RWPE2 (cell line): ENCODE measurements around the gene CNTNAP2.

ENCODE experiments used
- ATAC-seq: fragments of 200-7000 bp; cut with Tn5 transposase; 3 replicates; pipeline ENCODE4 v1.9.1; 2021; ENCODE audit warnings: low read depth
- DNase-seq: peaks from one replicate; pipeline ENCODE4 v3.0.0-alpha.2; 2020; ENCODE audit warnings: low spot score
- H3K27ac ChIP-seq: fragments of 450-650 bp; 2 replicates; pipeline ENCODE4 v1.5.1; 2017; ENCODE audit warnings: mild to moderate bottlenecking; ENCODE audit not compliant: poor library complexity, severe bottlenecking
- H3K27me3 ChIP-seq: fragments of 250-450 bp; sonication (Bioruptor Pico); 2 replicates; pipeline ENCODE4 v1.5.1; 2021; ENCODE audit warnings: mild to moderate bottlenecking, moderate library complexity; ENCODE audit not compliant: insufficient read depth, poor library complexity, severe bottlenecking
- H3K36me3 ChIP-seq: fragments of 250-450 bp; sonication (Bioruptor Pico); 2 replicates; pipeline ENCODE4 v1.5.1; 2020; ENCODE audit warnings: low read depth, mild to moderate bottlenecking, moderate library complexity
- H3K4me1 ChIP-seq: fragments of 250-450 bp; sonication (Bioruptor Pico); 2 replicates; pipeline ENCODE4 v1.5.1; 2021; ENCODE audit warnings: mild to moderate bottlenecking, moderate library complexity; ENCODE audit not compliant: insufficient read depth, poor library complexity, severe bottlenecking
- H3K4me3 ChIP-seq: fragments of 250-450 bp; sonication (Bioruptor Pico); 2 replicates; pipeline ENCODE4 v1.5.1; 2021; ENCODE audit warnings: mild to moderate bottlenecking, moderate library complexity; ENCODE audit not compliant: severe bottlenecking
- H3K9me3 ChIP-seq: fragments of 250-450 bp; sonication (Bioruptor Pico); 2 replicates; pipeline ENCODE4 v1.5.1; 2021; ENCODE audit warnings: mild to moderate bottlenecking, moderate library complexity; ENCODE audit not compliant: severe bottlenecking
- TF ChIP-seq, protein P1 (sequence below): fragments of 450-650 bp; IDR thresholded peaks from one replicate; pipeline ENCODE4 v1.5.1; 2017; ENCODE audit warnings: mild to moderate bottlenecking, moderate library complexity; ENCODE audit not compliant: poor library complexity, severe bottlenecking

The CNTNAP2 gene

DNA sequence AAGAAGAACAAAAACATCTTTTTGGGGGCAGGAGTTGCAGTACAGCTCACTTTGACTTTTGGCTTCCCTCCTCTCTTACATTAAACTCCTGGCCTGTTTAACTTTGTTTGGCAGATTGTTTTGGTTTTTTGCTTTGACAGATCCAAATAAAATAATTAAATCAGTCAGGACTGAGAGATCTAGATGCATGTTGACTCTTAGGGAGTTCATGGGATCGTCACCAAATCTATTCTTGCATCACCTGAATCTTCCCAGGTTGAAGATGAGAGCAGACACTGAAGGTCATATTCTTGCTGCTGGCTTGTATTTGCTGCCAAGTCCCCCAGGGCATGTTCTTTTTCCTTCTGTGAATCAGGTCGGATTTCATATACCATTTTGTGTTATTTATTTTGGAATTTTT is 759.4 kb downstream of the CNTNAP2 start:
- no peak overlapping the region for H3K4me3 ChIP-seq
- ATAC-seq (no peak), DNase-seq (no peak)
- no peak overlapping the region for H3K27ac ChIP-seq
- no peaks in the 10 kb centered on the region for H3K4me1 ChIP-seq
- no peaks in the 10 kb centered on the region for H3K36me3 ChIP-seq
- H3K27me3 ChIP-seq: no peaks in the 10 kb centered on the region
- H3K9me3 ChIP-seq: no peaks in the 10 kb centered on the region
- TF ChIP-seq, protein P1, sequence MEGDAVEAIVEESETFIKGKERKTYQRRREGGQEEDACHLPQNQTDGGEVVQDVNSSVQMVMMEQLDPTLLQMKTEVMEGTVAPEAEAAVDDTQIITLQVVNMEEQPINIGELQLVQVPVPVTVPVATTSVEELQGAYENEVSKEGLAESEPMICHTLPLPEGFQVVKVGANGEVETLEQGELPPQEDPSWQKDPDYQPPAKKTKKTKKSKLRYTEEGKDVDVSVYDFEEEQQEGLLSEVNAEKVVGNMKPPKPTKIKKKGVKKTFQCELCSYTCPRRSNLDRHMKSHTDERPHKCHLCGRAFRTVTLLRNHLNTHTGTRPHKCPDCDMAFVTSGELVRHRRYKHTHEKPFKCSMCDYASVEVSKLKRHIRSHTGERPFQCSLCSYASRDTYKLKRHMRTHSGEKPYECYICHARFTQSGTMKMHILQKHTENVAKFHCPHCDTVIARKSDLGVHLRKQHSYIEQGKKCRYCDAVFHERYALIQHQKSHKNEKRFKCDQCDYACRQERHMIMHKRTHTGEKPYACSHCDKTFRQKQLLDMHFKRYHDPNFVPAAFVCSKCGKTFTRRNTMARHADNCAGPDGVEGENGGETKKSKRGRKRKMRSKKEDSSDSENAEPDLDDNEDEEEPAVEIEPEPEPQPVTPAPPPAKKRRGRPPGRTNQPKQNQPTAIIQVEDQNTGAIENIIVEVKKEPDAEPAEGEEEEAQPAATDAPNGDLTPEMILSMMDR: no peak

DNA sequence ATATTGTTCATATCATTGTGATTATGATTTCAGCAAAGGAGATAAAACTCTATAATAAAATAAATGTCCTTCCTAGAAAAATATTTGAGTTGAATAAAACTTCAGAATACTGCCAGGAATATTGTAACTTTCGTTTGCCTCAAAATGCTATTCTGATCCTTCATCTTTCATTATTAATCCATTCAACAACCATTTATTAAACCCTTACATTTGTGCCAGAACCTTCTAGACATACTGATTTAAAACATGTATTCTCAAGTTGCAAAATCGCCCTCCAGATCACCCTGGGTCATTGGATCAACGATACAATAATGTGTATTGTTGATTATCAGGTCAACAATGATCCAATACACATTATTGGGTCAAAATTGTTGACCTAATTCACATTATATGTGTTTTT is 759.8 kb downstream of the CNTNAP2 start:
- DNase-seq: no peak
- Histone ChIP-seq H3K36me3 (no peaks in the 10 kb centered on the region), H3K27ac (no peak overlapping the region), H3K4me1 (no peaks in the 10 kb centered on the region), H3K9me3 (no peaks in the 10 kb centered on the region), H3K27me3 (no peaks in the 10 kb centered on the region), H3K4me3 (no peak overlapping the region)
- ATAC-seq: no peak
- TF ChIP-seq, protein P1: no peak

DNA sequence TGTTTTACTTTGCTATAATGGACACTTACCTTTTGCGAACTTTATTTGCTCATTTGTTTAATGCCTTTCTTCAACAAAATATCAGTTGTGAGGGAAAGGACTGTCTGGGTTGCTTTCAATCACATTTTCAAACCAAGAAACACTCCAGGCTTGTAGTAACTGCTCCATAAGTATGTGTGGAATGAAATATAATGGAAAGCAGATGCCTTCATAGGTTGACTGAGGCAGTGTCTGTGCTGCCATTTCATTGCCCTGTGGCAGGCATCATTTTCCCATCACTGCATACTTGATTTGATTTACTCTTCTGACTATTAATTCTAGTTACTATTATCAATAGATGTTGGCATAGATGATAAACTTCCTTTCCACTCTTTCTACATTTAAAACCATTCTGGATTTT is 762.3 kb downstream of the CNTNAP2 start:
- DNase-seq (no peak), ATAC-seq (no peak)
- TF ChIP-seq, protein P1: no peak
- H3K36me3 ChIP-seq: no peaks in the 10 kb centered on the region
- no peaks in the 10 kb centered on the region for H3K27me3 ChIP-seq
- no peak overlapping the region for H3K4me3 ChIP-seq
- no peak overlapping the region for H3K27ac ChIP-seq
- H3K4me1 ChIP-seq: no peaks in the 10 kb centered on the region
- no peaks in the 10 kb centered on the region for H3K9me3 ChIP-seq

DNA sequence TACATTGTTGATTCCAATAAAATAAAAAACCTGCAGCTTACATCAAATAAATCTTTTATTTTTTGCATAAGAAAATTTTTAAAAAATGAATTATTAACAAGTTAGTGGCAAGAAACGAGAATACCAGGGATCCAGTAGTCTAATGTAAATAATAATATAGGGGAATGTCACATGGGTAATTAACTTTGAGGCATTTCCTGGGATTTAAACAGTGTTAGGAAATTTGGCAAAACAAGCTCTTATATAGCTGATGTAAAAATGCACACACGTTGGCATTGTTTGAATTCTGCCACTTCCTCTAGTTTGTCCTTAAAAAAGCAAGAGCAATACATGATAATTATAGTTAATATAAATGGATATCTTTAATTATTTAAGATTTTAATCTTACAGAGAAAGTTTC is 768.6 kb downstream of the CNTNAP2 start:
- Histone ChIP-seq H3K9me3 (peaks cover 4% of the 10 kb centered on the region), H3K27ac (no peak overlapping the region), H3K36me3 (no peaks in the 10 kb centered on the region), H3K27me3 (no peaks in the 10 kb centered on the region), H3K4me1 (no peaks in the 10 kb centered on the region), H3K4me3 (no peak overlapping the region)
- no peak for DNase-seq
- TF ChIP-seq, protein P1: no peak
- ATAC-seq: no peak

DNA sequence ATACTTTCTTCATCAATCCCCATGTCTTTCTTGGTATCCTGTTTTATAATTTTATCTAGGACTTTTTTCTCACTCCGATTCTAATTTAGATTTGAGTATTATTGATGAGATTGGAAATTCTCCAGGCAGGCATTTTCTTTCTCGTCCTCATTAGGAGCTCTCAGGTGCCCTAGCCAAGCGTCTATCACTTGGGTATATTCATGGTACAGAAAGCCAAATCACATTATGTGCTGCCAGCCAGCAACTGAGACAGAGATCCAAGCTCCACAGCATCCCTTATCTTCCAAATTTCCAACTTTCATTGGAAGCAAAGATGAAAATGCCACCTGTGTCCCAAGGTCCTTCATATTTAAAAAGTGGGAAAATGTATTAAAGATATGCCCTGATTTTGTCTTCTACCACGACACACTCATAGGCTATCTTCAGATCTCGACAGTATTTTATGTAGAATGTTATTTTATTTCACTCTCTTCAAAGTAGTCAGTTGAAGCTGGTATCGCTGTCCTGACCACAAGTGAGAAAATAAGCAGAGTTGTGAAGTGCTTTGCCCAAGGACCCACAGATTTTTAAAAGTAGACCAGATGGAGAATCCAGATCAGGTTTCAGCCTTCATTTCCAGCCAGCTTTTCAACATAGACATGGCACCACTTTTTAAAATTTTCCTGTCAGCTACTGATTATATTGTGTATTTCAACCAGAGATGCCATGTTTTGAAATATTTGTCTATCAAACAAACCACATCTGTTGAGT is 773.4 kb downstream of the CNTNAP2 start:
- H3K9me3 ChIP-seq: peaks cover 6% of the 10 kb centered on the region
- ATAC-seq (no peak), DNase-seq (no peak)
- no peak overlapping the region for H3K27ac ChIP-seq
- H3K27me3 ChIP-seq: no peaks in the 10 kb centered on the region
- H3K4me3 ChIP-seq: no peak overlapping the region
- no peaks in the 10 kb centered on the region for H3K4me1 ChIP-seq
- no peaks in the 10 kb centered on the region for H3K36me3 ChIP-seq
- TF ChIP-seq, protein P1: no peak
